Stimulated activated naive CD8-positive, alpha-beta T cell treated with anti-CD3 and anti-CD28 coated beads, Interleukin-15, amount 100 ng/mL, for 72 hours (primary cell): Measurements from ENCODE around the gene TPK1.
"Not testable (repeated sequence)": the region's sequence is repeated elsewhere in the genome, so short reads cannot be mapped to it uniquely, and the experiment has no call there.

Experiments
- ATAC-seq: fragments of 150-1000 bp; cut with Tn5 transposase; 2 replicates; pipeline ENCODE4 v1.10.0; 2021; ENCODE audit warnings: mild to moderate bottlenecking, moderate library complexity
- DNase-seq, 2 donors: peaks; one replicate each; pipeline ENCODE4 v3.0.0; 2021 to 2022
- H3K27ac Mint-ChIP-seq, 2 donors: one replicate each; pipeline ENCODE4 v1.8.0; 2022; ENCODE audit warnings: mild to moderate bottlenecking in 2 of 2, mixed read lengths in 2 of 2, moderate library complexity in 2 of 2
- H3K27me3 Mint-ChIP-seq: one replicate; pipeline ENCODE4 v1.8.0; 2022; ENCODE audit warnings: mixed read lengths
- H3K4me1 Mint-ChIP-seq: one replicate; pipeline ENCODE4 v1.8.0; 2022; ENCODE audit warnings: mild to moderate bottlenecking, mixed read lengths
- H3K4me3 Mint-ChIP-seq, 2 donors: one replicate each; pipeline ENCODE4 v1.8.0; 2022; ENCODE audit warnings: mild to moderate bottlenecking in 2 of 2, mixed read lengths in 2 of 2, moderate library complexity in 1 of 2
- H3K9me3 Mint-ChIP-seq, 2 donors: one replicate each; pipeline ENCODE4 v1.8.0; 2022; ENCODE audit warnings: mixed read lengths in 2 of 2

TPK1 gene

DNA sequence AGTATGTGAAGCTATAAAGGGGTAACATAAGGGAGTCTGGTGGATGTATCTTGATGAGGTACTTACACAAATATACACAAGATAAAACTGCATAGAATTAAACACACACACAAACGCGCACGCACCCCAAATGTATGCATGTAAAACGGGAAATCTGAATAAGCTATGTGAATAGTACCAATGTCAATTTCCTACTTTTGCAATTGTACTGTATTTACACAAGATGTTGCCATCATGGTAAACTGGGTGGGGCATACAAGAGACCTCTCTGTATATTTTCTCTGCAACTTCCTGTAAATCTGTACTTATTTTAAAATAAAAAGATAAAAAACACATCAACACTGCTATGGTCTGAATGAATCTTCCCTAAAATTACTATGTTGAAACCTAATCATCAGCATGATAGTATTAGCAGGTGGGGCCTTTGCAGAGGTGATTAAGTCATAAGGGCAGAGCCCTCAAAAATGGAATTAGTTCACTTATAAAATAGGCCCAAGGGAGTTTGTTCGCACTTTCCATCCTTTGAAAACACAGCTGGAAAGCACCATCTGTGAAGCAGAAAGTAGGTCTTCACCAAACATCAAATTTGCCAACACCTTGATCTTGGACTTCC is 30.1 kb downstream of the TPK1 start:
- no peak overlapping the region for H3K4me3 Mint-ChIP-seq
- ATAC-seq (no peak), DNase-seq (no peak)
- peaks cover 9 to 17% of the 10 kb centered on the region in 2 donors for H3K9me3 Mint-ChIP-seq
- H3K27me3 Mint-ChIP-seq, result no peaks in the 10 kb centered on the region
- peaks cover 45% of the 10 kb centered on the region for H3K4me1 Mint-ChIP-seq
- peak overlapping the region in 1 of 2 donors; percentile 46 for H3K27ac Mint-ChIP-seq

DNA sequence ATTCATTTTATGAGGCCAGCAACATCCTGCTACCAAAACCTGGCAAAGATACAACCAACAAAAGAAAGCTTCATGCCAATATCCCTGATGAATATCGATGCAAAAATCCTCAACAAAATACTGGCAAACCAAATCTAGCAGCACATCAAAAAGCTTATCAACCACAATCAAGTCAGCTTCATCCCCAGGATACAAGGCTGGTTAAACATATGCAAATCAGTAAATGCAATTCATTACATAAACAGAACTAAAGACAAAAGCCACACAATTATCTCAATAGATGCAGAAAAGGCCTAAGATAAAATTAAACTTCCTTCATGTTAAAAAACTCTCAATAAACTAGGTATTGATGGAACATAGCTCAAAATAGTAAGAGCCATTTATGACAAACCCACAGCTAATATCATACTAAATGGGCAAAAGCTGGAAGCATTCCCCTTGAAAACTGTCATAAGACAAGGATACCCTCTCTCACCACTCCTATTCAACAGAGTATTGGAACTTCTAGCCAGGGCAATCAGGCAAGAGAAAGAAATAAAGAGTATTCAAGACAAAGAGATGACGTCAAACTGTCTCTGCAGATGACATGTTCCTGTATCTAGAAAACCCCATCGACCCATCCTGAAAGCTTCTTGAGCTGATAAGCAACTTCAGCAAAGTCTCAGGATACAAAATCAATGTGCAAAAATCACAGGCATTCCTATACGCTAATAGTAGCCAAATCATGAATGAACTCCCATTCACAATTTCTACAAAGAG is 35.0 kb downstream of the TPK1 start:
- H3K27ac Mint-ChIP-seq, DNase-seq, ATAC-seq, H3K4me3 Mint-ChIP-seq, H3K27me3 Mint-ChIP-seq: not testable (repeated sequence)
- H3K9me3 Mint-ChIP-seq, result peaks cover 30 to 39% of the 10 kb centered on the region in 2 donors
- peaks cover 54% of the 10 kb centered on the region for H3K4me1 Mint-ChIP-seq

DNA sequence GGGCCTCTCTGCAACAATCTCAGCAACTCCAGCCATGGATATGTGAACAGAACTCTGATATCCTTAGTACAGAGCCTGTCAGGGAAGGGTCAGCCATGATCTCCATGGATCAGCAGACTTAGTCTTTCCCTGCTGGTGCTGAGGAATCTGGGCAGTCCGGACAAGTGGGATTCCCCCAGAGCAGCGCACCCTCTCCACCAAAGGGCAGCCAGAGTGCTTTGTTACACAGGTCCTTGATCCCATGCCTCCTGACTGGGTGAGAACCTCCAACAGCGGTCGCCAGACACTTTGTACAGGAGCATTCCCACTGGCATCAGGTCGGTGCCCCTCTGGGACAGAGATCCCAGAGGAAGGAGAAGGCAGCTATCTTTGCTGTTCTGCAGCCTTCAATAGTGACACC is 38.9 kb downstream of the TPK1 start:
- H3K4me3 Mint-ChIP-seq, result no peak overlapping the region
- no peaks in the 10 kb centered on the region for H3K27me3 Mint-ChIP-seq
- DNase-seq (no peak), ATAC-seq (no peak)
- peaks cover 28 to 31% of the 10 kb centered on the region in 2 donors for H3K9me3 Mint-ChIP-seq
- peaks cover 44% of the 10 kb centered on the region for H3K4me1 Mint-ChIP-seq
- H3K27ac Mint-ChIP-seq, result no peak overlapping the region

DNA sequence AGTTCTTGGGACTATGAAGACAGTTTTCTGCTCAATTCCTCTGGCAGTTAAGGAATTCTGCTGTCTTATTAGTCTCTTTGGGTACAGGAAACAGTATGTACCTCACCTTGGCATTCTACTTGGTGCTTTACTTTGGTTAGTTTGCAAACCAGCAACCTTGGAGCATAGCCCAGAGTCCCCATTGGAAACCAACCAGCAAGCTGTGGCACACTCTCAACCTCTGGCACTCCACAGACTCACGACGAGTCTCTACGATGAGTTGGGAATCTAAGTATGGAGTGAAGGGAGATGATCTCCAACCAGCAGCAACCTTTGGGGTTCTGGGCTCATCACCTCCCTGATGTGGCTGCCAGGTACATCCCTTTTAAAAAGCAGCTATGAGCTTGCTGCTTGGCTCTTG is 43.8 kb downstream of the TPK1 start:
- no peak for ATAC-seq
- H3K4me3 Mint-ChIP-seq, result no peak overlapping the region

DNA sequence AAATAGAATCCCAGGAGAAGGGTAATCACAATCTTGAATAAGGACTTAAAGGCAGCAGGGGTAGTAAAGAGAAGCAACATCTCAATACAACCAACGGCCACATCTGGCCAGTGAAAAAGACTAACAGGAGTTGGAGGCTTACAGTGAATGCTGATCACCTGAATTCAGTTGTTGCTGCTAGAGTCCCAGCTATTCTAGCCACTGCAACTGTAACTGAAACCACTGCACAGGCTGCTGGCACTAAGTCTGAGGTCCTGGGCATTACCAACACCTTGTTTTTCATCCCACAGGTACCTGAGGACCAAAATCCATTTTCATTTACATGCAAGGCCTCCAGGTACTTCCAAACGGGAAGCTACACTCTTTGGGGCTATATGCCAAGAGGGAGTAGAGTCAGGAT is 44.4 kb downstream of the TPK1 start:
- peak overlapping the region in 1 of 2 donors; percentile 52 for H3K27ac Mint-ChIP-seq
- ATAC-seq, result no peak

More for the DNA sequence above, 43.8 kb downstream of the TPK1 start:
- no peak for DNase-seq
- H3K9me3 Mint-ChIP-seq, result peaks cover 0 to 3% of the 10 kb centered on the region in 2 donors
- H3K27ac Mint-ChIP-seq, result peak overlapping the region in 1 of 2 donors; percentile 12
- no peaks in the 10 kb centered on the region for H3K27me3 Mint-ChIP-seq
- peaks cover 19% of the 10 kb centered on the region for H3K4me1 Mint-ChIP-seq

DNA sequence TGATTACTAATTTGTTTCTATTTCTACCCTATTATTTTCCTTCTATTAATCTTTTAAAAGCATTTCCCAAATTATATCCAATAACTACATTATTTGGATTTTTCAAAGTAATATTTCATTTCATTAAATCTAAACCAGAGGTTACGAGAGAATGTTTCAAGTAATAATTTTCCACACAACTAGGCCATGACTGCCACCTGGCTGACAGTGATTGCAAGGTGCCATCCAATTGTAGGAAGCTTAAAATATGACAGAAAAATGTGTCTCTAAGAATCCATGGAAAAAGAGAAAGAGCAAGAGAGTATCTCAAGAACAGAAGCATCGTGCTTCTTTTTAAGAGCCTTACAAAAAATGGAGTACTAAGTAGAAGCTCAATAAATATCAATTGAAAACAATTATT is 48.7 kb downstream of the TPK1 start:
- H3K4me3 Mint-ChIP-seq, result no peak overlapping the region
- ATAC-seq, result no peak
- no peak overlapping the region for H3K27ac Mint-ChIP-seq
- peaks cover 23% of the 10 kb centered on the region for H3K4me1 Mint-ChIP-seq
- H3K9me3 Mint-ChIP-seq, result no peaks in the 10 kb centered on the region
- no peaks in the 10 kb centered on the region for H3K27me3 Mint-ChIP-seq
- no peak for DNase-seq

More for the DNA sequence above, 44.4 kb downstream of the TPK1 start:
- Mint-ChIP-seq H3K4me1 (peaks cover 18% of the 10 kb centered on the region), H3K27me3 (no peaks in the 10 kb centered on the region), H3K9me3 (no peaks in the 10 kb centered on the region), H3K4me3 (no peak overlapping the region)
- no peak for DNase-seq

DNA sequence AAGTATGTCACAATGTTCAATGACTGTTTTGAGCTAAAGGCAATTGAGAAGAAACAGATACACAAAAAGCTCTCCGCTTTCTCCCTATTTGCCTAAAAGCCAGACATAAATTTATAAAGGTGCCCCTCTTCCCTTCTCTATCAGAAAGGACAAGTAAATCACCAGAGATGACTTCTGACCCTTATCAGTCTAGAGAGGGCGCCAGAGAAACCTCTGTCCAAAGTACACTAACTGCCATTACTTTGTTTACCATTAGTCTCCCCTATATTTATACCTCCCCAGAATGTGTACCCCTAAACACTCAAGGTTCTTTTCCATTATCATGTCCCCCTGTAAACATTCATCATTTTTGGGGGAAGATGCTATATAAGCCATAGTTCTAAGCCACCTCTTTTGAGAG is 49.3 kb downstream of the TPK1 start:
- DNase-seq (no peak), ATAC-seq (peak; percentile 84)
- peaks cover 29% of the 10 kb centered on the region for H3K4me1 Mint-ChIP-seq
- no peaks in the 10 kb centered on the region for H3K27me3 Mint-ChIP-seq
- no peaks in the 10 kb centered on the region for H3K9me3 Mint-ChIP-seq
- no peak overlapping the region for H3K4me3 Mint-ChIP-seq
- no peak overlapping the region for H3K27ac Mint-ChIP-seq

DNA sequence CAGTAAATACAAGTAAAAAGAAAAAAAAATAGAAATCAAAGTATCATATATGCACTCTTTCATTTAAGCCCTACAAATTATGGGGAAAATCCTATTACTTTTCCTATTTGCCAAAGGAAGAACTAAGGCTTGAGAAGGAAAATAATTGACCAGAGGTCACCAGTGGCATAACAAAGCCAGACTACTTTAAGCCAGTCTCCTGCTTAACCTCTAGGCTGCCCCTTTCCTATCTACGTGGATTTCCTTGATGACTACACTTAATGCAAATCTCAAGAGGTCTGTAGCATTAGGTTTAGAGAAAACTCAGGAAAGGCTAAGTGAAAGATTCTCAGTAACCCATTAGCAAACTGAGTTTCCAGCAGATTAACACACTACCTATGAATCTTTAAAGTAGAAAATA is 49.8 kb downstream of the TPK1 start:
- Mint-ChIP-seq H3K4me3 (no peak overlapping the region), H3K9me3 (no peaks in the 10 kb centered on the region), H3K27ac (peak overlapping the region in 1 of 2 donors; percentile 60), H3K27me3 (no peaks in the 10 kb centered on the region), H3K4me1 (peaks cover 28% of the 10 kb centered on the region)
- ATAC-seq (no peak), DNase-seq (no peak)

DNA sequence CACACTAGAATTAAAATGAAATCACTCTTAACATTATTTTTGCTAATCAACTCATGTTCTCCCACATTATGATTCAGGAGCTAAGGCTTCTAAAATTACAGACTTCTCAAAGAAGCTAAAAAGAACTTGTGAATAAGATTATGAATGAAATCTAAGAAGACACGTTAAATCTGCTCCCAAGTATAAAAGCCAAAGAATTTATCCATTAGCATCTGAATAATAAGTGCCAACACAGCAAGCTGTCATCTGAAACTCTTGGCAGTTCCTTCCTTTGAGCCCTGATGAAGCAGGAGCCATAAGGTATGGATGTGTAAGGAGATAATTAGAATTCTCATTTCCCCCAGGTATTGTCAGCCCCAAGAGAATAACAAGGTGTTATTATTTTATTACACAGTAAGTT is 50.3 kb downstream of the TPK1 start:
- Mint-ChIP-seq H3K9me3 (no peaks in the 10 kb centered on the region), H3K27ac (no peak overlapping the region), H3K27me3 (no peaks in the 10 kb centered on the region), H3K4me1 (peaks cover 22% of the 10 kb centered on the region), H3K4me3 (no peak overlapping the region)
- DNase-seq (no peak), ATAC-seq (no peak)

DNA sequence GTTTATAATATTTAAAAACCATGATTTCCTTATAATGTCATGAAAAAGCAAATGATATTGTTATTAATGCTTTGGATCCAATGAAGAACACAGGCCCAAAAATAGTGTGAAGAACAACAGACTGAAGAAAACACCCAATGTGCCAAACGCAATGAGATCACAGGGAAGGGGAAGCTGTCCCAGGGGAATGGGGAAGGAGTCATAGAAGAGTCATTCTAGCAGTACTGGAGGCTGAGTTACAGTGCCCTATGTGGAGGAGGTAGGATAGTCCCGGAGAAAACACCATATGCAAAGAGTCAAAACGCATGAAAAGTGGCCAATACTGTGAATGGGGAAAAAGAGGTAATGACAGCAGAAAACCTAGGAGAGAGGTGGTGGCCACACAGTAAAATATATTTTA is 50.9 kb downstream of the TPK1 start:
- Mint-ChIP-seq H3K4me3 (no peak overlapping the region), H3K27ac (peak overlapping the region in 1 of 2 donors; percentile 8), H3K27me3 (no peaks in the 10 kb centered on the region), H3K4me1 (peaks cover 20% of the 10 kb centered on the region), H3K9me3 (no peaks in the 10 kb centered on the region)
- no peak for ATAC-seq
- DNase-seq, result no peak

DNA sequence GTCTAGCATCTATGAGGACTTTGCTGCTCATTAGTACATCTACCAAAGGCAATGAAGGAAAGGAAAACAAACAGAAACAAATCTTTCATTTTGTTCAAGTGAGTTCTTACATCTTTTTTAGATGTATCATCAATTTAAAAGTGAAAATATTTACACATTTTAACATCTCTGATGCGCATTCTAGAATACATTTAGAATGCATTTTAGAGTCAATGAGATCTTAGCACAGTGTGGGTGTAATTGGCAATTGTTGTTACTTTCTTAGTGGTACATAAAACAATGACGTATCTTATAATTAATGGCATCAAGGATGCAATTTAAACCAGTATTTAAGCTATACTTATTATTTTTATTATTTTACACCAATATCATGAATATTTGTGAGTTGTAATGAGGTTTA is 51.4 kb downstream of the TPK1 start:
- Mint-ChIP-seq H3K4me1 (peaks cover 20% of the 10 kb centered on the region), H3K27ac (no peak overlapping the region), H3K4me3 (no peak overlapping the region), H3K27me3 (no peaks in the 10 kb centered on the region), H3K9me3 (no peaks in the 10 kb centered on the region)
- DNase-seq (no peak), ATAC-seq (no peak)

DNA sequence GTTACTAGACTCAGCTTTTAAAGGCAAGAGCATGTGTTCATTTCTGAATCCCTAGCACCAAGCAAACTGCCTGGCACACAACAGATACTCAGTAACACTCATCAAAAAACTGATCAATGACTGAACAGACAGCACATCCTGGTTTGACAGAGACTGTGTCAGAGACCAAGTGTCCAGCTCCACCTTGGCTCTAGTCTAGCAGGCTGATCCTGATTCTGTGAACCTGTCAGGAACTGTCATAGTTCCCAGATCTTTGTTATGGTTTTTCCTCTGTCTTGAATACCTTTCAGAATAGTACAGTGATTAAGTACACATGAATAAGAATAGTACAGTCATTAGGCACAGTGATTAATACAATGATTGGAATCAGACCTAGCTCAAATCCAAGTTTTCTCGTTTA is 53.0 kb downstream of the TPK1 start:
- no peak overlapping the region for H3K4me3 Mint-ChIP-seq
- no peak for DNase-seq
- H3K4me1 Mint-ChIP-seq, result peaks cover 22% of the 10 kb centered on the region
- no peak for ATAC-seq
- no peaks in the 10 kb centered on the region for H3K27me3 Mint-ChIP-seq
- peaks cover 0 to 3% of the 10 kb centered on the region in 2 donors for H3K9me3 Mint-ChIP-seq
- H3K27ac Mint-ChIP-seq, result no peak overlapping the region

DNA sequence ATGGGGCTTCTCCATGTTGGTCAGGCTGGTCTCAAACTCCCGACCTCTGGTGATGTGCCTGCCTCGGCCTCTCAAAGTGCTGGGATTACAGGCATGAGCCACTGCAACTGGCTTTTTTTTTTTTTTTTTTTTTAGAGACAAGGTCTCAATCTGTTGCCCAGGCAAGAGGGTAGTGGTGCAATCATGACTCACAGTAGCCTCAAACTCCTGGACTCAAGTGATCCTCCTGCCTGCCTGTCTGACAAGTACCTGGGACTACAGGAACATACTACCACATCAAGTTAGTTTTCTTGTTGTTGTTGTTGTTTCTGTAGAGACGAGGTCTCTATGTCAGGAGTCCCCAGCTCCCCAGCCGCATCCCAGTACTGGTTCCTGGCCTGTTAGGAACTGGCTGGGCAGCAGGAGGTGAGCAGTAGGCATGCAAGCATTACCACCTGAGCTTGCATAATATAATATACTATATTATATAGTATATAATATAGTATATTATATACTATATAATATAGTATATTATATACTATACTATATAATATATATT is 55.7 kb downstream of the TPK1 start:
- no peak for ATAC-seq
- H3K27me3 Mint-ChIP-seq, result no peaks in the 10 kb centered on the region
- no peak overlapping the region for H3K4me3 Mint-ChIP-seq
- DNase-seq, result no peak
- peaks cover 6 to 8% of the 10 kb centered on the region in 2 donors for H3K9me3 Mint-ChIP-seq
- no peak overlapping the region for H3K27ac Mint-ChIP-seq
- H3K4me1 Mint-ChIP-seq, result peaks cover 31% of the 10 kb centered on the region

DNA sequence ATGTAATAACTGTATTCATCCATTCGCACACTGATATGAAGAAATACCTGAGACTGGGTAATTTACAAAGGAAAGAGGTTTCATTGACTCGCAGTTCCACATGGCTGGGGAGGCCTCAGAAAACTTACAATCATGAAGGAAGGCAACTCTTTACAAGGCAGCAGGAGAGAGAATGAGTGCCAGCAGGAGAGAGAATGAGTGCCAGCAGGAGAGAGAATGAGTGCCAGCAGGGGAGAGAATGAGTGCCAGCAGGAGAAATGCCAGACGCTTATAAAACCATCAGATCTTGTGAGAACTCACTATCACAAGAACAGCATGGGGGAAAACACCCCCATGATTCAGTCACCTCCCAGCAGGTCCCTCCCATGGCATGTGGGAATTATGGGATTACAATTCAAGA is 58.0 kb downstream of the TPK1 start:
- not testable (repeated sequence) for ATAC-seq, H3K4me3 Mint-ChIP-seq, H3K9me3 Mint-ChIP-seq, H3K27ac Mint-ChIP-seq, DNase-seq, H3K27me3 Mint-ChIP-seq
- peaks cover 31% of the 10 kb centered on the region for H3K4me1 Mint-ChIP-seq

DNA sequence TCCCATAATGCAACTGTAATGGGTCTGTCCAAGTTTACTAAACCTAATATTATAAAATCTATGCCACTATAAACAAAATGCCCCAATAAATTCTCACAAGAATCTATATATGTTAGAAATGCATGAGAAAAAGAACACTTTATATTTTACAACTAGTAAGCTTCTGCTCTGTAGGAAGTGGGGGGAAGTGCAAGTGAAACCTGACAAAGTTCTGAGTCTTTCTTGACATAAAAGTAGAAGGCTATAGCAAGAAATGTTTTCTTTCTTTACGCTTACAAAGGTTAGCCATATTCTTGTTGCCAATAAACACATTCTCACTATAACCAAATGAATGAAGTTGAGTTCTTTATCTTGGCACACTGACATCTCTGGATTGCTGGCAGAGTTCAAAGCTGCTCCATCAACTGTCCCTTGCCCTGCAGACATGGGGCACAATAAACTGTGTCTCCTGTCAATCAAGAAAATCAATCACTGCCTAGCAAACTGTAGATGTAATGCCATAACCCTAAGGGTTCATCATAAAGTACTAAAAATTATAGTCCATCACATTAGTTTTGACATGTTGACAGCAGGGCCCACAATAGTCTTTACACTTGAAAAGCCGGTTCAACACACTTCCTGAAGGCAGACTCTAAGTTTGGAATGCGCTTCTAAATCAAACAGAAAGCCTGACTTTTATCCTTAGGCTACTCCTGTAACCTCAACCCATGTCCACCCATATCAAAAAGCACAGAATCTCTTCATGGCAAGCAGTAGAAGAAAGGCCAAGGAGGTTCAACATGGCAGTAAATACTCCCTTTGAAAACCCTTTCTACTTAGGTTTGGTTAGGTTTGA is 58.6 kb downstream of the TPK1 start:
- Mint-ChIP-seq H3K27me3 (no peaks in the 10 kb centered on the region), H3K9me3 (peaks cover 6 to 8% of the 10 kb centered on the region in 2 donors), H3K27ac (no peak overlapping the region), H3K4me1 (peaks cover 30% of the 10 kb centered on the region), H3K4me3 (no peak overlapping the region)
- ATAC-seq (no peak), DNase-seq (no peak)
